Stimulated activated naive B cell treated with anti-CD40 and anti-IgM and Interleukin-4, amounts not matched to agents 10 μg/mL and 1 μg/mL and 100 μg/mL, for 72 hours (primary cell): Measurements from ENCODE around the gene TNNT3.

Source experiments
- ATAC-seq, 2 donors: fragments of 150-1000 bp; cut with Tn5 transposase; replicated peaks; 2 replicates each; pipeline ENCODE4 v1.10.0; 2021; ENCODE audit warnings: moderate library complexity in 1 of 2
- DNase-seq: peaks from one replicate; pipeline ENCODE4 v3.0.0; 2021
- H3K27ac Mint-ChIP-seq: one replicate; pipeline ENCODE4 v1.8.0; 2022; ENCODE audit warnings: mild to moderate bottlenecking, mixed read lengths
- H3K27me3 Mint-ChIP-seq, 2 donors: one replicate each; pipeline ENCODE4 v1.8.0; 2022; ENCODE audit warnings: mixed read lengths in 2 of 2
- H3K36me3 Mint-ChIP-seq, 2 donors: one replicate each; pipeline ENCODE4 v1.8.0; 2022; ENCODE audit warnings: mixed read lengths in 2 of 2, mild to moderate bottlenecking in 1 of 2
- H3K4me1 Mint-ChIP-seq, 2 donors: one replicate each; pipeline ENCODE4 v1.8.0; 2022; ENCODE audit warnings: mixed read lengths in 2 of 2, mild to moderate bottlenecking in 1 of 2
- H3K4me3 Mint-ChIP-seq, 2 donors: one replicate each; pipeline ENCODE4 v1.8.0; 2022; ENCODE audit warnings: mild to moderate bottlenecking in 2 of 2, mixed read lengths in 2 of 2, moderate library complexity in 1 of 2
- H3K9me3 Mint-ChIP-seq, 2 donors: one replicate each; pipeline ENCODE4 v1.8.0; 2022; ENCODE audit warnings: mixed read lengths in 2 of 2, mild to moderate bottlenecking in 1 of 2

The TNNT3 gene

DNA sequence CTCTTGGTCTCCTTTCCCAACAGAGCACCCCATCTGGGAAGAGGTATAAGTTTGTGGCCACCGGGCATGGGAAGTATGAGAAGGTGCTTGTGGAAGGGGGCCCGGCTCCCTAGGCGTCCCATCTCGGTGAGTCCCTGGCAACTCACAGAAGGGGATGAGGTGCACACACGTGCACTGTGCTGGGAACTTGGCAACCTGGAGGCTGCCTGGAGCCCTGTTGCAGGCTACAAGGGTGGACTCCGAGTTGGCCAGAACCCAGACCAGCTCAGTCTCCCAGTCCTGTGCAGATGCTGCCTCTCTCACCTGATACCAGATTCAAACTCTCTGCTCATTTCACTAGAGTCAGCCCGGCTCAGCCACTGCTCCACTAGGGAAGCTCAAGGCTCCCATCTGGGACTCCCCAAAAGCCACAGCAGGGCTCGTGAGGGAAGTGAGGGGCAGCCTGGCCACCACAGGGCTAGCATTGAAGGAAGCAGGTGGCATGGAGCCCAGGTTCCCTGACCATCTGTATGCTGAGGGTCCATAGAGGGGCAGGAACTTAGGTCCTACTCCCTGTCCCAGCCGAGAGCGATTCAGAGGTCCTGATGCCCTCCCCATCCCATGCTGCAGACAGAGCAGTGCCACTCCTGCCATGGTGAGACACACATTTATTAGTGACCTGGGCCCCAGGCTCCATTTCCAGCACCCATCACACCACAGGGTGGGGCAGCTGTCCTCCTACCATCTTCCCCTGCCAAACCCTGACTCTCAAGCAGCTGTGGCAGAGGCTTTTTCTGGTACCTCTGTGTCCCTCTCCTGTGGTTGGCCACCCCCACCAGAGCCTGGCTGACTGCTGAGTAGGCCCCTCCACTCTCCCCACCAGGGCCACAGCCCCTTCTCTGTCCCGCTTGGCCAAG, 31.8 kb upstream of the TNNT3 start:
- DNase-seq (no peak), ATAC-seq (no peak)
- peaks cover 17 to 31% of the 10 kb centered on the region in 2 donors for H3K36me3 Mint-ChIP-seq
- H3K27me3 Mint-ChIP-seq: no peaks in the 10 kb centered on the region
- H3K4me3 Mint-ChIP-seq: no peak overlapping the region
- H3K4me1 Mint-ChIP-seq: peaks cover 28 to 41% of the 10 kb centered on the region in 2 donors
- H3K27ac Mint-ChIP-seq: no peak overlapping the region
- H3K9me3 Mint-ChIP-seq: peaks cover 3% of the 10 kb centered on the region in 2 donors

DNA sequence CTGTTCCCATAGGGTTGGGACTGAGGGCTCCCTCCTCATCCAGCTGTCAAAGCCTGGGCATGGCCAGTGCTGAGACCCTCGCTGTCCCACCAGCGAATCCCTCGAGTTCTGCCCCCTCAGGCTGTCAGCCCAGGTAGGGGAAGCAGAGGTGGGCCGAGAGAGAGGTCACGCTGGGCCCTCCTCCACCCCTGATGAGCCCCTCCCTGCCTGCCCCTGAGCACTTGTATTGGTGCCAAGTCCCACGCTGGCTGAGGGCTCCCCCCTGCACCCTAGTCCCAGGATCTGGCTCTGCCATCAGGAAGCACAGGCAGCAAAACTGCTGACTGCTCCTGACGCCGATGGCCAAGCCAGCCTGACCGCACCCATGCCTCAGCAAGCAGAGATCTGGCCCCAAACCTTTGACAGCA, 31.2 kb upstream of the TNNT3 start:
- Mint-ChIP-seq H3K27ac (no peak overlapping the region), H3K9me3 (peaks cover 4 to 5% of the 10 kb centered on the region in 2 donors), H3K36me3 (peaks cover 14 to 33% of the 10 kb centered on the region in 2 donors), H3K4me3 (no peak overlapping the region), H3K27me3 (no peaks in the 10 kb centered on the region), H3K4me1 (peaks cover 32 to 44% of the 10 kb centered on the region in 2 donors)
- no peak for DNase-seq
- no peak for ATAC-seq

DNA sequence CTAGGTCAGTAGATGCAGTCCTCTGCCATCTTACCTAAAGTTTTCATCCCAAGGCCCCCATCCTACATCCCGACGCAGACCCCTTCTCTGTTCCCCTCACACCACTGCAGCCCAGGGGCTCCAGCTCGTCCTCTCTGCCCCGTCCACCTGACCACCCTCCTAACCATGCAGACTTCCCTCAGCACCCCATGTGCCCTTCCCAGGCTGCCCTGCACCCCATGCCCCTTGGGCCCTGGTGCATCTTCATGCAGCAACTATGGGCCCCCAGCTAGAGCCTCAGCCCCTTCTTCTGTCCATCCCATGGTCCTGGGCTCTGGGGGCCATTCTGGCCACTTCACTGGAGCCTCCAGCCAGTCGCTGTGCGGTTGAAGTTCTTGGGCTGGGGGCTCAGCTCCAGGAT, 30.7 kb upstream of the TNNT3 start:
- DNase-seq: no peak
- no peaks in the 10 kb centered on the region for H3K27me3 Mint-ChIP-seq
- H3K27ac Mint-ChIP-seq: peak overlapping the region; percentile 31
- peaks cover 37 to 44% of the 10 kb centered on the region in 2 donors for H3K4me1 Mint-ChIP-seq
- no peak for ATAC-seq
- H3K4me3 Mint-ChIP-seq: peak overlapping the region in 1 of 2 donors; percentile 7
- peaks cover 16 to 37% of the 10 kb centered on the region in 2 donors for H3K36me3 Mint-ChIP-seq
- peaks cover 5 to 10% of the 10 kb centered on the region in 2 donors for H3K9me3 Mint-ChIP-seq

DNA sequence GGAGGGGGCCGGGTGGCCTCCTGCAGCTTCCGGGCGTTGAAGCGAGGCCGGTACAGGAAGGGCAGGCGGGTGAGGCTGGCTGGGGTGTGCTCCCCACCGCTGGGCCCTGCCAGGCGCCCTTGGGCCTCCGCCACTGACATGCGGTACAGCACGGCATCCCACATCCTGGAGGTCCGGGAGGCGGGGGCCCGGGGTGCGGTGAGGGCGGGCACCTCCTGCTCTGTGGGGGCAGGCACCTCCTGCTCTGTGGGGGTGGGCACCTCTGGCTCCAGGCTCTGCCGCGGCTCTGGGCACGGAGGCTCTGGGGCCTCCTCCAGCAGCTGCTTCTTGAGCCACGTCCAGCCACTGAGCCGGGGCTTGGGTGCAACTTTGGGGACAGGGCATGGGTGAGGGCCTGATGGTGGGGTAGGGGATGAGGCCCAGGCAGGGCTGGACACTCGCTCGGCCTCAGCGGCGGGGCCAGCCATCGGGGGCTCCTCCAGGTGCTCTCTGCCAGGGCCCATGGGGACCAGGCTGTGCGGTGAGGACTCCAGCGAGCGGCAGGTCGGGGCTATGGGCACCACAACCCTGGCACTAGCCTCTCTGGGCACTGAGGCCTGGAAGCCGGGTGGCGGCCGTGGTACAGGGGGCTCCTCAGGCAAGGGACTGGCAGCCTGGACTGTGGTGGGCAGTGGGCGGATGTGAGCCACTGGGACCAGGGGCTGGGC, 30.1 kb upstream of the TNNT3 start:
- Mint-ChIP-seq H3K36me3 (peaks cover 16 to 37% of the 10 kb centered on the region in 2 donors), H3K27ac (peak overlapping the region; percentile 31), H3K4me1 (peaks cover 35 to 44% of the 10 kb centered on the region in 2 donors), H3K27me3 (no peaks in the 10 kb centered on the region), H3K4me3 (peak overlapping the region; percentile 29 to 41), H3K9me3 (peaks cover 5 to 10% of the 10 kb centered on the region in 2 donors)
- ATAC-seq: peak; percentile 33 to 42
- DNase-seq: no peak

GRCh38 chr11:1889941-1890855, 29.3 kb upstream of the TNNT3 start:
- Mint-ChIP-seq H3K9me3 (peaks cover 5 to 10% of the 10 kb centered on the region in 2 donors), H3K4me1 (peaks cover 35 to 44% of the 10 kb centered on the region in 2 donors), H3K27ac (peak overlapping the region; percentile 52), H3K36me3 (peaks cover 16 to 37% of the 10 kb centered on the region in 2 donors), H3K27me3 (no peaks in the 10 kb centered on the region), H3K4me3 (peak overlapping the region in 1 of 2 donors; percentile 29)
- ATAC-seq: peak; percentile 18 to 33
- DNase-seq: no peak

DNA sequence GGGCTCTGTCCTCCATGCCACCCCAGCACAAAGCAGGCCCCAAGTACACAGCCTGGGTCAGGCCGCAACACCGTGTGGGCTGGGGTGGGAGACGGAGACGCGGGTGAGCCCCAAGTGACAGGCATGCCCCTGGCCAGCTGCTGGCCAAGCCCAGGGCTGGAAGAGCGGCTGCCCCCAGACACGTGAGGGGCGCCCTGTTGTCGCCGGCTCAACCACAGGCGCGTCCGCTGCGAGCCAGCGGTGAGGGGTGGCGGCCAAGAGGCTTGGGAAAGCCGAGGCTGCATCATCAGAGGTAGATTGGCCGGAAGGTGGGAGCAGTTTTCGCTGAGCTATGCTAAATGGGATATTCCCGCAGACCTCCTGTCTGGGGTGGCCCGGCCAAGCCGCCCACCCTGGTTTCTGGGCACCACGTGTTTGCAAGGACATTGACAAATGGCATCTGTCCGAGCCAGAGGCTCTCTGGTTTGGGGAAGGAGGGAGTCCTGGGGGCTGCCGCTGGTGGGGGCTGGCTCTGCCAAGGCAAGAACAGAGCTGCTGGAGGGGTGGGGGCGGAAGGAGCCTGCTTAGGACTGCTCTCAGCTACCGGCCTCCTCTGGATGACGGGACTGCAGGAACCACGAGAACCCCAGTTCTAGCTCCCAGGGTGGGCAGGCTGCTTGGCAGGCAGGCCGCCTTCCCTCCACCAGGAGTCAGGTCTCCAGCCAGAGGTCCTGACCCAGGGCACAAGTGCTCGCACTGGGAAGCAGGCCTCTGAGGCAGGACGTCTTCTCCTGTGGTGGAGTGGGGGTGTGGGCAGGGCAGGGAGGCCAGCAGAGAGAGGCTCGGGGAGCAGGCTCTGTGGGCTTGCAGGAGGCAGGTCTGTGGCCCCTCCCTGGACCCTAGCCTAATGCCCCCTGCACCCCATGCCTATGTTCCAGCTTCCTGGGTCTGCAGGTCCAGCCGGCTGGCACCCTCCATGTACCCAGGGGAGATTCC, 28.4 kb upstream of the TNNT3 start:
- H3K4me1 Mint-ChIP-seq: peaks cover 35 to 44% of the 10 kb centered on the region in 2 donors
- no peak for DNase-seq
- H3K36me3 Mint-ChIP-seq: peaks cover 16 to 37% of the 10 kb centered on the region in 2 donors
- H3K4me3 Mint-ChIP-seq: no peak overlapping the region
- peaks cover 5 to 10% of the 10 kb centered on the region in 2 donors for H3K9me3 Mint-ChIP-seq
- ATAC-seq: peak; percentile 30 to 43
- H3K27me3 Mint-ChIP-seq: no peaks in the 10 kb centered on the region
- H3K27ac Mint-ChIP-seq: peak overlapping the region; percentile 53

DNA sequence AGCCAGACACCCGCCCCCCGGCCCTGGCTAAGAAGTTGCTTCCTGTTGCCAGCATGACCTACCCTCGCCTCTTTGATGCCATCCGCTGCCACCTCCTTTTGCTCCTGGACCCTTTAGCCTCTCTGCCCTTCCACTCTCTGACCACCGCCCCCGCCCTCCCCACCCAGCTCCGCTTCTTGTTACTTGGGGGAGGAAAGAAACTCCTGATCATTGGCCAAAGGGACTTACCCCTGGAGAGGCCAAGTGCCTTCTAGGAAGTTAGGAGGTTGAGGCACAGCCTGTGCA, 27.7 kb upstream of the TNNT3 start, which contains the start of gene PRR33:
Gene PRR33, minus strand, starts transcription at position 65 of the 285 bp plus-strand sequence. CDS start 1,311 bp downstream, outside the sequence.
- Mint-ChIP-seq H3K36me3 (peaks cover 16 to 37% of the 10 kb centered on the region in 2 donors), H3K9me3 (peaks cover 5 to 10% of the 10 kb centered on the region in 2 donors), H3K4me3 (peak within 1 kb of the TSS in 1 of 2 donors; percentile 5), H3K27ac (peak within 1 kb of the TSS; percentile 53), H3K4me1 (peaks cover 38 to 51% of the 10 kb centered on the region in 2 donors), H3K27me3 (no peaks in the 10 kb centered on the region)
- ATAC-seq: no peak
- no peak for DNase-seq

DNA sequence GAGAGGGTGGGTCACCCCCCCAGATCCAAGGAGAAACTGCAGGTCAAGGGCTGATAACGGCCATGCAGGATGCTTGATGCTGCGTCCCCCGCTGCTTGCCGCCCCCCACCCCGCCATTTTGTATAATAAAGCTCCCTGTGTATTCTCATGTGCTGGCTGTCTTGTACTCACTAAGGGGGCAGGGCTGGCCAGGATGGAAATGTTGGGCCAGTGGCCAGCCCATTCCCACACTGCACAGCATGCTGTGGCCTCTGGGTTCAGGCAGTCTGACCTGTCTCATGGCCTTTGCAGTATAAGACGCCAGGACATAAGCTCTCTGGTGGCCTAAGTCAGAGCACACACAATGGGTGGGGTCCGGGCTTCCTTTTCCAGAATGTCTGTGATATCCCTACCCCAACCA, 27.4 kb upstream of the TNNT3 start:
- Mint-ChIP-seq H3K27me3 (no peaks in the 10 kb centered on the region), H3K9me3 (peaks cover 5 to 10% of the 10 kb centered on the region in 2 donors), H3K27ac (peak overlapping the region; percentile 40), H3K4me3 (no peak overlapping the region), H3K4me1 (peaks cover 40 to 54% of the 10 kb centered on the region in 2 donors), H3K36me3 (peaks cover 16 to 37% of the 10 kb centered on the region in 2 donors)
- ATAC-seq (no peak), DNase-seq (no peak)

DNA sequence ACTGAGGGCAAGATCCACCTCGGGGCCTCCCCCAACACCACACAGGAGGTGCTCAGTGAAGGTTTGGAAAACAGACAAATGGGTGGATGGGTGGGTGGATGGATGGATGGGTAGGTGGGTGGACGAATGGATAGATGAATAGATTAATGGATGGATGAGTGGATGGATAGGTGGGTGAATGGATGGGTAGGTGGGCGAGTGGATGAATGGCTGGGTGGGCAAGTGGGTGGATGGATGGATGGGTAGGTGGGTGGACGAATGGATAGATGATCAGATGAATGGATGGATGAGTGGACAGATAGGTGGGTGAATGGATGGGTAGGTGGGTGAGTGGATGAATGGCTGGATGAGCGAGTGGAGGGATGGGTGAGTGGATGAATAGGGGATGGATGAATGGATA, 26.9 kb upstream of the TNNT3 start:
- Mint-ChIP-seq H3K27me3 (no peaks in the 10 kb centered on the region), H3K9me3 (peaks cover 5 to 10% of the 10 kb centered on the region in 2 donors), H3K36me3 (peaks cover 16 to 34% of the 10 kb centered on the region in 2 donors), H3K27ac (peak overlapping the region; percentile 40), H3K4me1 (peaks cover 42 to 58% of the 10 kb centered on the region in 2 donors), H3K4me3 (peak overlapping the region in 1 of 2 donors; percentile 5)
- ATAC-seq (no peak), DNase-seq (no peak)

GRCh38 chr11:1893581-1894359, 25.7 kb upstream of the TNNT3 start:
- H3K27me3 Mint-ChIP-seq: no peaks in the 10 kb centered on the region
- H3K27ac Mint-ChIP-seq: peak overlapping the region; percentile 56
- peak overlapping the region in 1 of 2 donors; percentile 1 for H3K4me3 Mint-ChIP-seq
- DNase-seq: no peak
- ATAC-seq: no peak
- H3K4me1 Mint-ChIP-seq: peaks cover 38 to 55% of the 10 kb centered on the region in 2 donors
- H3K9me3 Mint-ChIP-seq: peaks cover 5 to 10% of the 10 kb centered on the region in 2 donors
- H3K36me3 Mint-ChIP-seq: peaks cover 8 to 24% of the 10 kb centered on the region in 2 donors

- peaks cover 5 to 10% of the 10 kb centered on the region in 2 donors for H3K9me3 Mint-ChIP-seq
- peaks cover 6 to 19% of the 10 kb centered on the region in 2 donors for H3K36me3 Mint-ChIP-seq
- H3K4me1 Mint-ChIP-seq: peaks cover 33 to 45% of the 10 kb centered on the region in 2 donors
- no peak overlapping the region for H3K4me3 Mint-ChIP-seq
- H3K27ac Mint-ChIP-seq: no peak overlapping the region
- ATAC-seq (no peak), DNase-seq (no peak)
- H3K27me3 Mint-ChIP-seq: no peaks in the 10 kb centered on the region
Measured at GRCh38 chr11:1894759-1895158, 24.7 kb upstream of the TNNT3 start.

DNA sequence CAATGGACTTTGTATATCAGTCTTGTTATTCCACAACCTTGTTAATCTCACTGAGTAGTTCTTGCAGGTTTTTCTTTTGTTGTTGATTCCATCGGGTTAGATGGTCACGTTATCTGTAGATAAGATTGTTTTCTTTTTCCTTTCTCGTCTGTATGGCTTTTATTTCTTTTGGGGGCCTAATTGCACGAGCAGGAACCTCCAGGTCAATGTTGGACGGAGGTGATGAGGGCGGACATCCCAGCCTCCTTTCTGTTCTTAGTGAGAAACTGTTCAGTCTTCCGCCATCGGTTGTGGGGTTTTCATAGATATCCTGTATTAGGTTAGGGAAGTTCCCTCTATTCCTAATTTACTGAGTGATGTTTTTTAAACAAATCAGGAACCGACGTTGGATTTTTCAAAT, 23.0 kb upstream of the TNNT3 start:
- peak; percentile 33 for ATAC-seq
- peaks cover 5 to 10% of the 10 kb centered on the region in 2 donors for H3K9me3 Mint-ChIP-seq
- DNase-seq: no peak
- H3K4me1 Mint-ChIP-seq: peaks cover 22 to 31% of the 10 kb centered on the region in 2 donors
- peaks cover 6 to 16% of the 10 kb centered on the region in 2 donors for H3K36me3 Mint-ChIP-seq
- H3K27ac Mint-ChIP-seq: peak overlapping the region; percentile 85
- H3K4me3 Mint-ChIP-seq: peak overlapping the region; percentile 77 to 84
- H3K27me3 Mint-ChIP-seq: no peaks in the 10 kb centered on the region
